ENCODE measurements around the gene USP44. TPM values are rescaled to one million over a fixed set of nuclear protein-coding genes. Genes with fewer than 3 reads are reported as not detected.

USP44 gene
- total RNA-seq, 5 donors from 2014 or later (not counting 1 experiment from before 2014, with no cell fraction given) = 2.9 to 12.2 (median 5.9) TPM

DNA sequence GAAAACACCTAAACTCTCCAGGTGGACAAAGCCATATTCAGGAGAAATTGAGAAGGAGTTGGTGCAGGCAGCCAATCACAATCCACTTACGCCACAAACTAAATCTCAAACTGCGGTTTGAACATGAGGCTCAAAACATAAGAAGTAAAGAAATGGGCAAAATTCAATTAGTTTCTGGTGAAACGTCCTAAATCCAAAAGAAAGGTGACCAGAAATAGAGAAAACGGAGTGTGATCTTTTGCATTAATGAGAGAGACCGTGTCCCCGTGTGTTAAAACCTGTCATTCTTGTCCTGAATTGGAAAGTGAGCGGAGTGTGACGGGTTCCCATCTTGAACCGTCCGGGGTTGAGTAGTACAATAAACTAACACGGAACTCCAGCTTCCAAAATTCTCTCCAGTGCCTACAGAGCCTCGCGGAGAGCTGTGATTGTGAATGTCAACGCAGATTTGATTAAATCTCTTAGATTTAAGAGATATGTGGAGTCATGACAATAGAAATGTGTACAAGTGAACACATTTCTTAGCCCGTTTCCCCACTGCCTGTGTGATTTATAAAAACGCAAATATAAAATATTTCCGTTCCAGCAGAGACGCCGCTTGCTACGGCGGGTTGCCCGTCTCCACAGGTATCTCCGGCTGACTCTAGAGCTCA lies 77.9 kb downstream of the USP44 start:
- Histone ChIP-seq H3K27ac (ENCODE audit: low read length) (peak overlapping the region; percentile 67), H3K9me3 (no peaks in the 10 kb centered on the region), H3K4me1 (ENCODE audit: control insufficient read depth in 1 of 2, extremely low read depth in 1 of 2, insufficient read depth in 2 of 2, low read length in 2 of 2) (peaks cover 12 to 23% of the 10 kb centered on the region in 2 experiments), H3K4me3 (ENCODE audit: control insufficient read depth in 1 of 2, extremely low read depth in 1 of 2, low read length in 1 of 2) (peak overlapping the region; percentile 67 to 81), H3K36me3 (ENCODE audit: control insufficient read depth in 2 of 2, extremely low read depth in 1 of 2, insufficient read depth in 1 of 2, low read length in 1 of 2) (peaks cover 3 to 20% of the 10 kb centered on the region in 2 donors), H3K27me3 (replicated peaks in 1 of 2; ENCODE audit: control insufficient read depth in 2 of 2, extremely low read depth in 1 of 2, insufficient read depth in 2 of 2, low read length in 1 of 2) (no peaks in the 10 kb centered on the region)
- Mint-ChIP-seq H3K27ac (peak overlapping the region; percentile 99 to 100), H3K36me3 (peaks cover 18% of the 10 kb centered on the region), H3K4me3 (peak overlapping the region; percentile 96 to 100 (median 100)), H3K4me1 (peaks cover 47 to 55% (median 48%) of the 10 kb centered on the region in 3 donors), H3K27me3 (no peaks in the 10 kb centered on the region), H3K9me3 (no peaks in the 10 kb centered on the region)
- ATAC-seq (replicated peaks in 1 of 4) (peak; percentile 53 to 61 (median 56)), DNase-seq (peak in 28 of 35 experiments; percentile 1 to 65 (median 24))
- ChIA-PET CTCF (interaction anchor here (0.6 to 2.1 kb wide), 13 partner anchors 12 to 1379 kb away, joined by 3 to 9 read pairs (median 4); partner anchors contain the start of genes NR2C1 (in 2 of the 2), CCDC38 (in 1 of the 2), FGD6 (in 1 of the 2) and VEZT (in 1 of the 2)), POLR2A (interaction anchor here (0.5 to 0.8 kb wide), 5 partner anchors 20 to 469 kb away, joined by 3 to 6 read pairs (median 3); no protein-coding TSS in a partner anchor)
- 0% methylated on average over 11 of the region's 23 CpGs for WGBS (ENCODE audit: insufficient coverage)

DNA sequence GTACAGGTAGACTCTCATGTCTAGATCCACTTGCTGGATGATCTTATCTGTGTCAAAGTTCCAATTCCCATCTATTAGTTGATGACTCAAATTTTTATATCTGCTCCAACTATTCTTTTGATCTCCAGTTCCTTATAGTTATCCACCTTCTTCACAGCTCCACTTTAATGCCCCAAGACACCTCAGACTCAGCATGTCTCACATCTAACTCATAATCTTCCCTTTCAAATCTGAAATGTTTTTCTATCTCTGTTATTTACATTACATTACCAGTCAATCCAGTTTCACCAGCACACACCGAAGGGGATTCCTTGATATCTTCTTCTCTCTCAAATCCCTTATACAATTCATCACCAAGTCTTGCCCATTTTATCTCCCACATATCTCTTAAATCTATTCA lies 81.0 kb downstream of the USP44 start:
- no peaks in the 10 kb centered on the region for H3K27me3 ChIP-seq (replicated peaks in 1 of 2; ENCODE audit: control insufficient read depth in 2 of 2, extremely low read depth in 1 of 2, insufficient read depth in 2 of 2, low read length in 1 of 2)
- H3K36me3 ChIP-seq (ENCODE audit: control insufficient read depth in 2 of 2, extremely low read depth in 1 of 2, insufficient read depth in 1 of 2, low read length in 1 of 2) = no peaks in the 10 kb centered on the region
- no peak overlapping the region for H3K4me3 Mint-ChIP-seq
- CTCF ChIA-PET = no interaction called here
- peaks cover 11 to 21% of the 10 kb centered on the region in 2 experiments for H3K4me1 ChIP-seq (ENCODE audit: control insufficient read depth in 1 of 2, extremely low read depth in 1 of 2, insufficient read depth in 2 of 2, low read length in 2 of 2)
- H3K36me3 Mint-ChIP-seq = no peaks in the 10 kb centered on the region
- H3K9me3 Mint-ChIP-seq = no peaks in the 10 kb centered on the region
- H3K27ac ChIP-seq (ENCODE audit: low read length) = no peak overlapping the region
- no peaks in the 10 kb centered on the region for H3K9me3 ChIP-seq
- peaks cover 20 to 32% (median 21%) of the 10 kb centered on the region in 3 donors for H3K4me1 Mint-ChIP-seq
- DNase-seq = no peak
- no peak overlapping the region for H3K27ac Mint-ChIP-seq
- WGBS (ENCODE audit: insufficient coverage) = 93% methylated on average over 1 of the region's 1 CpG
- no peaks in the 10 kb centered on the region for H3K27me3 Mint-ChIP-seq
- ATAC-seq (replicated peaks in 1 of 4) = no peak
- POLR2A ChIA-PET = no interaction called here
- H3K4me3 ChIP-seq (ENCODE audit: control insufficient read depth in 1 of 2, extremely low read depth in 1 of 2, low read length in 1 of 2) = no peak overlapping the region

Other genes with a start within 250 kb of the USP44 start
- 10 to 100 TPM; 47.7 to 55.6 (median 51.4) TPM for gene METAP2, start 77.3 kb downstream of the USP44 start, total RNA-seq
- gene NTN4, start 239.3 kb upstream of the USP44 start, total RNA-seq = 1 to 10 TPM in 3 of 5 donors, under 1 TPM in 2; 0.53 to 4.1 (median 1.3) TPM